H1 (cell line): ENCODE measurements around the gene HMOX2.

Experiments used
- BACH1 ChIP-seq: IDR thresholded peaks from 2 replicates; pipeline ENCODE4 v1.6.1; 2012; ENCODE audit warnings: low read length, improper control_type of control experiment
- BRCA1 ChIP-seq: IDR thresholded peaks from 2 replicates; pipeline ENCODE4 v1.6.1; 2012; ENCODE audit warnings: low read depth, low read length, improper control_type of control experiment
- JUN ChIP-seq: IDR thresholded peaks from 2 replicates; pipeline ENCODE4 v1.6.1; 2011; ENCODE audit warnings: low read depth, mild to moderate bottlenecking, improper control_type of control experiment, low read length
- POLR2A ChIP-seq, 2 experiments: IDR thresholded peaks; 1 replicate in 1 of 2; 2 replicates in 1 of 2; pipeline ENCODE4 v1.6.1; 2011; ENCODE audit warnings: low read depth in 2 of 2, low read length in 2 of 2, mild to moderate bottlenecking in 2 of 2; ENCODE audit errors: control extremely low read depth in 1 of 2
- POLR2AphosphoS5 ChIP-seq: IDR thresholded peaks from 2 replicates; pipeline ENCODE4 v1.6.1; 2011; ENCODE audit warnings: low read depth, low read length
- TEAD4 ChIP-seq: IDR thresholded peaks from 2 replicates; pipeline ENCODE4 v1.6.1; 2012; ENCODE audit warnings: low read depth, low read length, inconsistent platforms, mixed read lengths
- YY1 ChIP-seq: IDR thresholded peaks from 2 replicates; pipeline ENCODE4 v1.6.1; 2011; ENCODE audit warnings: low read depth, mild to moderate bottlenecking, low read length
- ZNF274 ChIP-seq: IDR thresholded peaks from 2 replicates; pipeline ENCODE4 v1.7.0; 2012; ENCODE audit warnings: low read length, borderline replicate concordance; ENCODE audit errors: extremely low read depth
- TF ChIP-seq, protein P1 (sequence below), 3 experiments: IDR thresholded peaks; 1 replicate in 2 of 3; 2 replicates in 1 of 3; pipeline versions ENCODE4 v1.5.1 to v1.6.1; 2011; ENCODE audit warnings: low read length in 3 of 3, mild to moderate bottlenecking in 3 of 3, inconsistent platforms in 2 of 3, low read depth in 1 of 3, moderate library complexity in 1 of 3; ENCODE audit not compliant: insufficient read depth in 1 of 3; ENCODE audit errors: control extremely low read depth in 1 of 3

DNA sequence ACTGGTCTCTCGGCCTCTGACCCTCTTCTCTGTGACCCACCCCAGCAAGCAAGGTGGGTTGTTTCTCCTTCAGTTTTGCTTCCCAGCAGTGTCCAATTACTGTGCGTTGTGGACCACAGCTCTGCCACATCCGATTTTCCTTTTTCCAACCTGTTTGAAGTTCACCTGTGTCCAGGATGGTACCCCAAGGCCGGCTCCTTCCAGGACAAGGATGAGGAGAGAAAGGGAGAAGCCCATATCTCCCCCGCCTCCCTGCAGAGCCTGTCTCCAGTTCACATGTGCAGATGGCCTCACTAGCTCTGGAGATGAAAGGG lies 15.3 kb upstream of the HMOX2 start:
- no peak for TF ChIP-seq JUN
- TF ChIP-seq, protein P1, sequence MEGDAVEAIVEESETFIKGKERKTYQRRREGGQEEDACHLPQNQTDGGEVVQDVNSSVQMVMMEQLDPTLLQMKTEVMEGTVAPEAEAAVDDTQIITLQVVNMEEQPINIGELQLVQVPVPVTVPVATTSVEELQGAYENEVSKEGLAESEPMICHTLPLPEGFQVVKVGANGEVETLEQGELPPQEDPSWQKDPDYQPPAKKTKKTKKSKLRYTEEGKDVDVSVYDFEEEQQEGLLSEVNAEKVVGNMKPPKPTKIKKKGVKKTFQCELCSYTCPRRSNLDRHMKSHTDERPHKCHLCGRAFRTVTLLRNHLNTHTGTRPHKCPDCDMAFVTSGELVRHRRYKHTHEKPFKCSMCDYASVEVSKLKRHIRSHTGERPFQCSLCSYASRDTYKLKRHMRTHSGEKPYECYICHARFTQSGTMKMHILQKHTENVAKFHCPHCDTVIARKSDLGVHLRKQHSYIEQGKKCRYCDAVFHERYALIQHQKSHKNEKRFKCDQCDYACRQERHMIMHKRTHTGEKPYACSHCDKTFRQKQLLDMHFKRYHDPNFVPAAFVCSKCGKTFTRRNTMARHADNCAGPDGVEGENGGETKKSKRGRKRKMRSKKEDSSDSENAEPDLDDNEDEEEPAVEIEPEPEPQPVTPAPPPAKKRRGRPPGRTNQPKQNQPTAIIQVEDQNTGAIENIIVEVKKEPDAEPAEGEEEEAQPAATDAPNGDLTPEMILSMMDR (IDR thresholded peaks at IDR 0.05; ENCODE audit: control extremely low read depth in 1 of 3, insufficient read depth in 1 of 3, low read depth in 1 of 3, low read length in 3 of 3), result no peak
- TF ChIP-seq BACH1, result no peak
- TF ChIP-seq TEAD4, result no peak
- no peak for TF ChIP-seq YY1
- TF ChIP-seq POLR2A (IDR thresholded peaks at IDR 0.05; ENCODE audit: control extremely low read depth in 1 of 2, low read depth in 2 of 2, low read length in 2 of 2), result no peak
- TF ChIP-seq ZNF274, result no peak
- no peak for TF ChIP-seq BRCA1
- no peak for TF ChIP-seq POLR2AphosphoS5
